Measurements from ENCODE around the gene PSMA7.

Gene PSMA7

DNA sequence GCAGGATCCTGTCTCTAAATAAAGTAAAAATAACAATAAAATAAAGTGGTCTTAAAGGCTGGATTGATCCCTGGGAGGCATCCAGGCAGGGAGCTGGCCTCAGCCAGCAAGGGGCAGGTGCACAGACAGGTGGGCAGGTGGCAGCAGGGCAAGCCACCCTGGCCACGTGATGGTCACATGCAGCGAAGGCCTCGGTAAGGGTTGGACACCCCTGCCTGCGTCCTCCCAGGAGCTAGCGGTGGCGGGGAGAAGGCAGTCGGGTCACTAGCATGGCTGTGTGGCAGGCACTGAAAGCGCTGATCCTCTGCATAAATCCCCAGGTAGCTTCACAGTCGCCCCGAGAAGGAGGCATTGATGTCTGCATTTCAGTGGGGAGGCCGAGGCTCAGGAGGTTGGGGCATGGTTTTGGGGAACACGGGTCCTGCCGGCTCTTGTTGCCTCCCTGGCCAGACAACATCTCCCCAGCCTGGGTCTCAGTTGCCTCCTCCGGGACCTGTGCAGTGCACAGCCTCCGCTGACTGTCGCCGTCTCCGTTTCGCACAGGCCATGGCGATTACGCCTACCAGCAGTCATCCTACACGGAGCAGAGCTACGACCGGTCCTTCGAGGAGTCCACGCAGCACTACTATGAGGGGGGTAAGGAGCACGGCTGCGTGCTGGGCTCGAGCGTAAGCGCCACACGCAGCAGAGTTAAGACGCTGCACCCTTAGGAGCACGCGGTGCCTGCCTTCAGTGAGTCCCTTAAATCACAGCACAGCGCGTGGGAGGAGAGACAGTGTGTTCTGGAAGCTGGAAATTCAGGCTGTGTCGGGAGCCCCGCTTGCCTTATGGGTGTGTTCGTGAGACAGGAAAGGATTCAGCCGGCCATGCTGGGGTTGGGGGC is 21.9 kb upstream of the PSMA7 start:
- TF ChIP-seq, protein P1, sequence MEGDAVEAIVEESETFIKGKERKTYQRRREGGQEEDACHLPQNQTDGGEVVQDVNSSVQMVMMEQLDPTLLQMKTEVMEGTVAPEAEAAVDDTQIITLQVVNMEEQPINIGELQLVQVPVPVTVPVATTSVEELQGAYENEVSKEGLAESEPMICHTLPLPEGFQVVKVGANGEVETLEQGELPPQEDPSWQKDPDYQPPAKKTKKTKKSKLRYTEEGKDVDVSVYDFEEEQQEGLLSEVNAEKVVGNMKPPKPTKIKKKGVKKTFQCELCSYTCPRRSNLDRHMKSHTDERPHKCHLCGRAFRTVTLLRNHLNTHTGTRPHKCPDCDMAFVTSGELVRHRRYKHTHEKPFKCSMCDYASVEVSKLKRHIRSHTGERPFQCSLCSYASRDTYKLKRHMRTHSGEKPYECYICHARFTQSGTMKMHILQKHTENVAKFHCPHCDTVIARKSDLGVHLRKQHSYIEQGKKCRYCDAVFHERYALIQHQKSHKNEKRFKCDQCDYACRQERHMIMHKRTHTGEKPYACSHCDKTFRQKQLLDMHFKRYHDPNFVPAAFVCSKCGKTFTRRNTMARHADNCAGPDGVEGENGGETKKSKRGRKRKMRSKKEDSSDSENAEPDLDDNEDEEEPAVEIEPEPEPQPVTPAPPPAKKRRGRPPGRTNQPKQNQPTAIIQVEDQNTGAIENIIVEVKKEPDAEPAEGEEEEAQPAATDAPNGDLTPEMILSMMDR (IDR thresholded peaks at IDR 0.05; ENCODE audit: extremely low read depth, insufficient read depth, missing control alignments) = no peak
- DNase-seq (ENCODE audit: low spot score) = no peak
- in situ Hi-C loops (cut with MboI; ENCODE audit: low pct_unique_long_range_greater_than_20kb, low sequenced_read_pairs, unreplicated experiment) = no loop called here

DNA sequence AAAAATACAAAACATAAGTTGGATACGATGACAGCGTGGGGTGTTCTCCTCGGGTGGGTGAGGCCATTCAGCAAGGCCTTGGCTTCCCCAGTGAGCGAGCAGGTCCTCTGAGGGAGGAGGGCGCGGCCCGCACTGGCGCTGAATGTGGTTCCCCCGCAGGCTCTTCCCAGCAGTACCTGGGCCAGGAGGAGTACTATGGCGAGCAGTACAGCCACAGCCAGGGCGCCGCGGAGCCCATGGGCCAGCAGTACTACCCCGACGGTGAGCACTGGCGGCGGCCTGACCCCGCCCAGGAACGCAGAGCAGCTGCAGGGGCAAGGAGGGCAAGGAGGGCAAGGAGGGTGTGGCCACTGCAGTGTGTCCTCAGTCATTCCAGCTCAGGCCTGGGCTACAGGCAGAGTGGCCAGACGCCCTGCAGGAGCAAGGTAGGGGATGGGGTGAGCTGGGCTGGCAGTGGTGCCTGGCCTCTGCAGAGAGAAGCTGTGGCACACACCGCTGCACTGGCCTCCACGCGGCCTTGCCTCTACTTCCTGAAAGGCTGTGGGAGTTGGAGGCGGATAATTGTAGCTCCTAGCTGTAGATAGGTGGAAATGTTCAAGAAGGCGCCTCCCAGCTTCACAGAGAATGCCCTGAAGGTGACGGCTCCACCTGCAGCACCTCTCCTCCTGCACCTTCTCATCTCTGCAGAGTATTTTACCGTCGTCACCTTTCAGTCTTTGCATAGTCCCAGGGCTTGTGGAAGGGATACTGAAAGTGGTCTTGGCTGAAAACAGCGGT is 21.0 kb upstream of the PSMA7 start:
- TF ChIP-seq, protein P1 (IDR thresholded peaks at IDR 0.05; ENCODE audit: extremely low read depth, insufficient read depth, missing control alignments) = no peak
- in situ Hi-C loops (cut with MboI; ENCODE audit: low pct_unique_long_range_greater_than_20kb, low sequenced_read_pairs, unreplicated experiment) = no loop called here
- no peak for DNase-seq (ENCODE audit: low spot score)

DNA sequence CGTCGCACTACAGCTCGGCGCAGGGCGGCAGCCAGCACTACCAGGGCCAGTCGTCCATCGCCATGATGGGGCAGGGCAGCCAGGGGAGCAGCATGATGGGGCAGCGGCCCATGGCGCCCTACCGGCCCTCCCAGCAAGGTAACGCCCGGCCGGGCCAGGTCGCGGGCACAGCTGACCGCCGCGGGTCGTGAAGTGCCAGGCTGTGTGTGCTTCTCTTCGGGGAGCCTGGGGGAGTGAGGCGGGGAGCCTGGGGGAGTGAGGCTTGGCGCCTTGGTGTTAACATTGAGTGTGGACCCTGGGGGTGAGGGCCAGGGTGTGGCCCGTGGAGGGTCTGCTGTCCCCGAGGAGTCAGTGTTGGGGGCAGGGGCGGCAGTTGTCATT is 20.3 kb upstream of the PSMA7 start:
- DNase-seq (ENCODE audit: low spot score) = no peak
- in situ Hi-C loops (cut with MboI; ENCODE audit: low pct_unique_long_range_greater_than_20kb, low sequenced_read_pairs, unreplicated experiment) = no loop called here
- TF ChIP-seq, protein P1 (IDR thresholded peaks at IDR 0.05; ENCODE audit: extremely low read depth, insufficient read depth, missing control alignments) = no peak

DNA sequence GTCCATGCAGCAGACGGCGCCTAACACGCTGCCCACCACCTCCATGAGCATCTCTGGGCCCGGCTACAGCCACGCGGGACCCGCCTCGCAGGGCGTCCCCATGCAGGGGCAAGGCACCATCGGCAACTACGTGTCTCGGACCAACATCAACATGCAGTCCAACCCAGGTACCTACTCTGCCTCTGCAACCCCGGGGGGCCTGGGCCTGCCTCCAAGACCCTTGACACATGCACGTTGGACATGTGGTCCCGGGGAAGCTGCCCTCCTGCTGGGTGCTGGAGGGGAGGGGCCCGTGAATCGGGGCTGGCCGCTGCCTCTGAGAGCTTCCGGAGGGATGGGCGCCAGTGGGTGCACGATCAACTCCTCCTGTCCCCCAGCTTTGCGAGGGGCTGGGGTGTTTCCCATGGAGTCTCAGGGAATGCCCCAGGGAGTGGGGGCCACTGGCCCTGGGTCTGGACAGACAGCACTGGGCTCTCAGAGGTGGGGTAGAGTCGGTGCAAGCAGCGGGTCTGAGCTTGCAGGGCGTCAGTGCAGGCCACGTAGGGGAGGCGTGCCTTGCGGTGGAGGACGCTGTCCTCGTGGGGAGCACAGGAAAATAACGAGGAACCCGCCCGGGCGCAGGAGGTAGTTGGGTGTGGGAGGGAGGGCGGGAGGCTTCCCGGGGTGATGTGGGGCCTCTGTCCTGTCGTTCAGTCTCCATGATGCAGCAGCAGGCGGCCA is 19.7 kb upstream of the PSMA7 start:
- in situ Hi-C loops (cut with MboI; ENCODE audit: low pct_unique_long_range_greater_than_20kb, low sequenced_read_pairs, unreplicated experiment) = no loop called here

DNA sequence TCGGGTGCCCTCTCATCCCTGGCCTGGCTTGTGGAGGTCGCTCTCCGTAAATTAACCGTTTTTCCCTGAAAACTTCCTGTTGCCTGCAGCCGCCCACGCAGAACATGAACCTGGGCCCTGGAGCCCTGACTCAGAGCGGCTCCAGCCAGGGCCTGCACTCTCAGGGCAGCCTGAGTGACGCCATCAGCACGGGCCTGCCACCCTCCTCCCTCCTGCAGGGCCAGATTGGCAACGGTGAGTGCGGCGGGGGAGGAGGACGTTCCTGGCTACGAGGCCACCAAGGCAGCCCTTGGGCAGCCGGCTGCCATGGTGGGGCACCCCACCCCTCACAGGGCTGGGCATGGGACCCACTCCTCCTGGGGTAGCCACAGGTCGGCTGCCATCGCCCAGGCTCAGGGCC is 18.2 kb upstream of the PSMA7 start:
- TF ChIP-seq, protein P1 (IDR thresholded peaks at IDR 0.05; ENCODE audit: extremely low read depth, insufficient read depth, missing control alignments) = no peak
- in situ Hi-C loops (cut with MboI; ENCODE audit: low pct_unique_long_range_greater_than_20kb, low sequenced_read_pairs, unreplicated experiment) = no loop called here
- no peak for DNase-seq (ENCODE audit: low spot score)

More for the DNA sequence above, 19.7 kb upstream of the PSMA7 start:
- DNase-seq (ENCODE audit: low spot score) = no peak
- TF ChIP-seq, protein P1 (IDR thresholded peaks at IDR 0.05; ENCODE audit: extremely low read depth, insufficient read depth, missing control alignments) = no peak

DNA sequence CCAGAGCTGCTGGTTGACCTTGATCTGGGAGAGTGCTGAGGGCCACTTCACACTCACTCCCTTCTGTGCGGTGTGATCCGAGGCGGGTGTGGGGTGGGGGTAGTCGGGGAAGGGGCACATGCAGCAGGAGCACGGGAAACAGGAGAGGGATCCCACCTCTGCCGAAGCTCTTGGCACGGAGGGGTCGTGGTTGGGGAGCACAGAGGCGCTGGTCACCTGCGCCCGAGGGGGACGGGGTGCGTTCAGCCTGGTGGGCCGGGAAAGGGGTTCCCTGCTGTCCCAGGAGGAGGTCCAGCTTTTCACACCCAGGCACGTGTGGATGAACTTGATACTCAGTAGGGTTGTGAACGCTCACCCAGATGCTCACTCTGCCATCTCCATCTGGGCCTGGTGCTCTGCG is 17.7 kb upstream of the PSMA7 start:
- no peak for DNase-seq (ENCODE audit: low spot score)
- TF ChIP-seq, protein P1 (IDR thresholded peaks at IDR 0.05; ENCODE audit: extremely low read depth, insufficient read depth, missing control alignments) = no peak
- in situ Hi-C loops (cut with MboI; ENCODE audit: low pct_unique_long_range_greater_than_20kb, low sequenced_read_pairs, unreplicated experiment) = no loop called here

All from GM13977 (cell line).